GM15510 (cell line): ENCODE results near the gene MLF1.

Experiments
- POLR2A ChIP-seq: IDR thresholded peaks from 3 replicates; pipeline ENCODE4 v1.6.1; 2011; ENCODE audit warnings: borderline replicate concordance; ENCODE audit not compliant: insufficient read length; ENCODE audit errors: extremely low read depth

The MLF1 gene, protein sequence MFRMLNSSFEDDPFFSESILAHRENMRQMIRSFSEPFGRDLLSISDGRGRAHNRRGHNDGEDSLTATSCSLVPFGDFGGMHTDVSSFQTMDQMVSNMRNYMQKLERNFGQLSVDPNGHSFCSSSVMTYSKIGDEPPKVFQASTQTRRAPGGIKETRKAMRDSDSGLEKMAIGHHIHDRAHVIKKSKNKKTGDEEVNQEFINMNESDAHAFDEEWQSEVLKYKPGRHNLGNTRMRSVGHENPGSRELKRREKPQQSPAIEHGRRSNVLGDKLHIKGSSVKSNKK

DNA sequence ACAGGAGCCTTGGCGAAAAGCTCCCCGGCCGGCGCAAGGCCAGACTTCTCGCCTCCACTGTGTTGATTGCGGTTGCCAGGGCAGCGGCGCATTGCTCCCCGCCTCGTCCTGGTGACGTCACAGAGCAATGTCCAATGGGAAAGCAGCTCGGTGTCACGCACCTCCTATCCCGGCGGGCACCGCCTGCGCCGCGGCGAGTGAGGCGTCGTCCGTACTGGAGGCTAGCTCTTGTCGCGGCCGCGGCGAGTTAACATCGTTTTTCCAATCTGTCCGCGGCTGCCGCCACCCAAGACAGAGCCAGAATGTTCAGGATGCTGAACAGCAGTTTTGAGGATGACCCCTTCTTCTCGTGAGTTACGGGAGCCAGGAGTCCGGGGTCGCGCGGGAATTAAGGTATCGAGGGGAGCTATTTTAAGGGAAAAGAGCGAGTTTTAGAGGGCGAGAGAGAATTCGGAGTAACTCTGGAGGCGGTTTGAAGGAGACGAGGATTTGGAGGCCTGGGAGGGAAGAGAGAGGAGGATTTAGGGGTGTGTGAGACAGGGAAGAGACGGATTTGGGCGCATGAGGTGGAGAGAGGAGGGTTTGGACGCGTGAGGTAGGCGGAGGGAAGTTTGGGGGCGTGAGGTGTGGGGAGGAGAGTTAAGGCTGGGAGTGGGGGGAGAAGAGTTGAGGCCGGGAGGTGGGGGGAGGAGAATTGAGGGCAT is at the start of gene MLF1:
MLF1 (plus strand) TSS at position 196 of the 704 bp plus-strand sequence; CDS start at position 303, 107 bp downstream.
- TF ChIP-seq POLR2A, result no peak

DNA sequence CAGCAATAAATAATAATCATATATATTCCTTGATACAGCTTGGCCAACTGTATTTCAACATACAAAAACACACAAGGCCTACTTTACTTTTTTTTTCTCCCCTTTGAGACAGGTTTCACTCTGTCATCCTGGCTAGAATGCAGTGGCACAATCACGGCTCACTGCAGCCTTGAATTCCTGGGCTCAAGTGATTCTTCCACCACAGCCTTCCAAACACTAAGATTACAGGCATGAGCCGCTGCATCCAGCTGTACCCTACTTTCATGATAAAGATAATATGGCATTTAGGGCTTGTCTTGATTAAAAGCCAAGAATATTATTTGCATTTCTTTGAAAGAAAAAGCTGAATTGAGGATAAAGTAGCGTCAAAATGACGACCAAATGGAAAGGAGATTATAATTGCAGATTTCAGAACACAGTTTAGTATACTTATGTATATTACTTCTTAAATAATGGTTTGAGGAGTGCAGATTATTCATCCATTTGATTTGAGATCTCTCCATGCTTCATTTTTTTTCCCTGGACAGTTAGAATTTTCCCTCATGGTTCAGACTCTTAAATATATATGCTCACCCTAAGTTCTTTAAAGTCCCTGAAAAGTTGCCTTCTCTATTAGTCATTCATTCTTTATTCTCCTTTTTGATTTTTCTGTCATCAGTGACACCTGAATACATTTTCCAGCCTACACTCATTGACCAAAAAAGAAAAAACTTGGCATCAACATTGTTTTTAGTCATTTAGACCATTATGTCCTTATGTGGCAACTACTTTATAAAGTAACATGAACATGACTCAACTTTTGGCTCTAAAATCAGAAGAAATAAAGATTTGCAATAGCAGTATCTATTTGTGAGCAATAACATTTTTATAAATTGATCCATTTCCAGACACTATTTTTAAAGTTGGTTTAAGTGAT is 48.5 kb upstream of the MLF1 start:
- no peak for TF ChIP-seq POLR2A

DNA sequence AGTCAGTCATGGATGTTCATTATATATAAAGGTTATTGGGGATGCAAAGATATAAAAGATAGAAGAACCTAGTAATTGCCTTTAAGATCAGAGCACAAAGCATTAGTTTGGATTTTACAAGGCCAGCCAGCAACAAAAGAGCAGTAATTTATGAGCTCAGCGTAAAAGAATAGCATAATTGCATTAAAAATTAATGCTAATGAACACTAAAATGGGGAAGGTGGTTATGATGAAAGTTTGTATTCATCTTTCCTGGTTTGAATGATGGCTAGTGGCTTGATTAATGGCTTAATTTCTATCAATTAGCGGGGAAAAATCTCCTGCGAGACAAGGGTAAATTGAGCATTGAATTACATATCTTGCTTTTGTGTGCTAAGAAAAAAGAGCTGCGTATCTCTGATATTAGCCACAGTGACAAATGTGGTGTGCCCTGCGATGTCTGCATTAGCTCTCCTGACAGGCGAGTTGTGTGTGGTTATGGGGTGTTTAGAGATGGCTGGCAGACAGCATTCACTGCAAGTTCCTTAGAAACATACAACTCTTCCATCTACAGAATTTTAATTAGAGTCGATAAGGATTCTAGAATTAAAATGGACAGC is 42.8 kb upstream of the MLF1 start:
- no peak for TF ChIP-seq POLR2A

DNA sequence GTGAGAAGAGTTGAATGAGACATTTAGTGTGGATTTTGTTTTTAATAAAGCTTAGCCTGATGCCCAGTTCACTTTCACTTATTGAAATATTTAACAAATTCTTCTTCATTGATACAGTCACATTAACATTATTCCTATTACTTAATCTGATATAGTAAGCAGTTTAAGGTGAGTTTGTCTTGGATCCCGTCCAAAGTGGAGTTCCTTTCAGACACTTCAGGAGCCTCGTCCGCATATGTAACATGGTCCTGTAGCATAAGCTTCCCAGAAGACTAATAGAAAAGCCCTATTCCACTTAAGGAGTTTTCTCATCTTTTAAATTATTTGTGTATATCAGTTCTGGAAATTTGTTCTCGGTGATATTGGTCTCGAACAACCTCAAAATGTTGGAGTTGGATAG is 39.7 kb upstream of the MLF1 start:
- TF ChIP-seq POLR2A, result no peak

DNA sequence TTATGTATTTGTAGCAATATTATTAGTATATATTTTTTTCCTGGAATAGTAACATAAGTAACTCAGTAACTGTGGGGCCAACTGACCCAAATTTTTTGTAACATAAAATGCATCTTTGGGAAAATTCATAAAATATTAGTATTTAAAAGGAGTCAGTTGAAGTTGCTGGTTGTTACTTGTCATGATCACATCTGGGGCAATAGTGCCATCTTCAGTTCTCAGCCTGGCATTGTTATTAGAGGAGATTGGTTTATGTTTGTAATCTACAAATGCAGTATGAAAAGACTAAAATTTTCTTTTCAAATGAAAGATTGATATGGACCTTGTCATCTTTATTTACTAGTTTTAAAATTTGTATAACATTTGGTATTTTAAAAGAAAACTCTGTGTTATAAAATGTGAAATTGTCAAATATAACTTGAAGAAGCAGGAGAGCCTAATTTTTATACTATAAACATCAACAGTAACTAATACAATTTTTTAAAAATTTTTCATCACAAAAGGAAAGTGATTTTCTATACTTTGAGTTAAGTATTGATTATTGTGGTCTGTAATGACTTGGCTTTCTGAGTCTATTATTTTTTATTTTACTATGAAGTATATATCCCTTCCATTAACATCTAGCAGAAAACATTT is 38.8 kb upstream of the MLF1 start:
- TF ChIP-seq POLR2A, result no peak

DNA sequence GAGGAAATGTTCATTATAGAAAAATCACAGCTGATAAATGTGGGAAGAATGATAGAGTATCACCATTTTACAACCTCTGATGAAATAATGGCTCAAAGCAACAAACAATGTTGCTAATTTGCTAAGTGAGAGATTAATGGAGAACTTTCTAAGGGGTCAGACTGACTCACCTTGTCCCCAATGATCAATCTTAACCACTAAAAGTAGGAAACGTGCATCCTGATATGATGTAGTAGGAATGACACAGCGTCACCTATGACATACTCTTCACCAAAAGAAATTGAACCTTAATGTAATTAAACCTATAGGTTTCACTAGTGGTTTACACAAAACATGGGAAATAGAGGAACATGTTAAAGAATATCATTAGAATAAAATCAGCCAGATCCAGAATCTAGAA is 35.1 kb upstream of the MLF1 start:
- no peak for TF ChIP-seq POLR2A

DNA sequence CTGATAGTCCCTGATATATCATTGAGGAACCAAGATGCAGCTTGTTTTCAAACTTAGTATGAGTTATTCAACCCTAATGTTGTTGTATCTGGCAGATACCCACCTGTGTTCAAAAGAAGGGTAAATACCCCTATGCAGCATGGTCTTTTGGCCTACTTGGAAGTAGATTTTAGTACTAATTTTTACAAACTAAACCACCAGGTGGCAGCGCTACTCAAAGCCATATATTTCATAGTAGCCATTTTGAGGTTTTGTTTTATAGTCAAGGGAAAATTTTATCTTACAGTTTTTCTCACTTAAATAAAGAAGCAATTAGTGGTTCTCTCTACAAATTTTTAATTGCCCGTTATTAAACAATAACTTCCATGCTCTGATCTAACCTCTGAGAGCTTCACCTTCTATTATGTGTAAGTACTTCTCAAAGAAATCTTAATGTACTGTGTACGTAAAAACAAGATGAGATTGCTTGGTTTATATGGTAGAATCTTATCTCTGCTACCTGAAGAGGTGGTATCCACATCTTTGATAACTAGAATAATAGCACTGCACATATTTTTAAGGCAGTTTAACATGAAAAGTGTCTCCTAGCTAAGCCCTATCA is 31.5 kb upstream of the MLF1 start:
- no peak for TF ChIP-seq POLR2A

DNA sequence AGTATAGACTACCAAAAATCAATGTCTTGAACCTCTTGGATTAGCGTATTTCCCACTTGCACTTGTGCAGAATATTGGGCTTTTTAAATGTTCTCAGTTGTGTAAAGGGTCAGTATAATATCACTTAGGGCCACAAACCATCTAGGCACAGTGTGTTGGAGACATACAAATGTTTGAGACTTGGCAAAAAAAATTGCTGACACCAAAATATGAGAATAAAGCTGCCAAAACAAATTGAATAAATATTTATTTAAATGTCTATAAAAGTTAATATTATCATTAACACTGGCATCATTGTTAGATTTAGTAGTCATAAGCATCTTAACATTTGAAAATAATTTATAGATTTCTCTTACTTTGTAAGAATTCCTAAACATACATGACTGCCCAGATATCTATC is 30.9 kb upstream of the MLF1 start:
- TF ChIP-seq POLR2A, result no peak

DNA sequence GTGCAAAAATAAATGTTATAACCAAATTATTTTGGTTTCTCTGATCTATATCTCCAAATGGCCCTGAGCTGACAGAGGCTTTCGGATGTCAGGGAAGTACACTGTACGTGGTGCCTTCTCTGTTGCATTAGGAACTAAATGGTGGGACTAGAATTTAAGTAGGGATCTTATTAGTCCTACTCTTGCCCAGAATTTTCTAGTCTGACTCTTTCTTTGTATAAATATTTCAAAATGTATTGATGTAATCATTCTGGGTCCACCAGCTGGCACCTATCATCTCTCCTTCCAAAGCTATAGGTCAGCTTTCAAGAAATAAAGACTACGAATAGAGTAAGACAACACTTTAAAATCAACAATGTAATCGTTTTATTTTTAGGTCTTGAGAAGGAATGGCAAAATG is 22.3 kb upstream of the MLF1 start:
- no peak for TF ChIP-seq POLR2A

DNA sequence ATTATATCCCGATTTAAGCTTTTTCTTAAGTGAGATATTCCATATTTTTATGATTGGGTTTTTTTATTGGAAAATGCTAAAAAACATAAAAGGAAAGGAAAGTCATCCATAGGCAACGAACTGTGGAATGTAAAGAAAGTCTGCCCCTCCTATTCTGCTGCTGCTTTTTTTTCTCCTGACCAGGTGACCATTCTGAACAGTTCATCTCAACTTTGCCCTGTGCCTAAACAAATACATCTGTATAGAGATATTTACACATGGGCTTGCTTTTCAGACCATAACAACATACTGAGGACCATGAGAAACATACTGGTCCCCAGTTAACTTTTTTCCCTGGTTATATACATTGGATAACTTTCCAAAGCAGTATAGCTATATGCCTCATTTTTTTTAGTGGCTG is 18.9 kb upstream of the MLF1 start:
- no peak for TF ChIP-seq POLR2A

DNA sequence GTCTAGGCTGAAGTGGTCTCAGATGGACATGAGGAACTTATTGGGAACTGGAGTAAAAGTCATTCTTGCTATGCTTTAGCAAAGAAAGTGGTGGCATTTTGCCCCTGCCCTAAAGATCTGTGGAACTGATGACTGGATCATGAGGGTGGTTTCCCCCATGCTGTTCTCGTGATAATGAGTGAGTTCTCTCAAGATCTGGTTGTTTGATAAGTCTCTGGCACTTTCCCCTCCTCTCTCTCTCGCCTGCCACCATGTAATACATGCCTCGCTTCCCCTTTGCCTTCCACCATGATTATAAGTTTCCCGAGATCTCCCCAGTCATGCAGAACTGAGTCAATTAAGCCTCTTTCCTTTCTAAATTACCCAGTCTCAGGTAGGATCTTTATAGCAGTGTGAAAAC is 11.5 kb upstream of the MLF1 start:
- TF ChIP-seq POLR2A, result no peak

DNA sequence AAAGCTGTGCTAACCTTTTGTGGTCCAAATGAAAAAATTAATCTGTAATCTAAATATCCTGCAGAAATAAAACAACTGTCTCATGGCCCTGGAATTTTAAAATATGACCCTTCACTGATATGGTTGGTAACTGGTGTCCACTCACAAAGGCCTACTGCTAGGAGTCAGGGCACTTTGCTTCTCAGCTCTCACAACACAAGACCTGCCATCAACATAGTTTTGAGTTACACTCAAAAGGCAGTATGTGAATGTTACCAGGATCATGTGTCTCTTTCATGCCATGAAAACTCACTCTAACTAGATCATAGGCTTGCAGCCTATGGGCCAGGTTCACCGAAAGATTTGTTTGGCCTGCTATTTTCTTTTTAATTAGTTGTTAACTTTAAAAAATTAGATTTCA is 10.0 kb upstream of the MLF1 start:
- no peak for TF ChIP-seq POLR2A

DNA sequence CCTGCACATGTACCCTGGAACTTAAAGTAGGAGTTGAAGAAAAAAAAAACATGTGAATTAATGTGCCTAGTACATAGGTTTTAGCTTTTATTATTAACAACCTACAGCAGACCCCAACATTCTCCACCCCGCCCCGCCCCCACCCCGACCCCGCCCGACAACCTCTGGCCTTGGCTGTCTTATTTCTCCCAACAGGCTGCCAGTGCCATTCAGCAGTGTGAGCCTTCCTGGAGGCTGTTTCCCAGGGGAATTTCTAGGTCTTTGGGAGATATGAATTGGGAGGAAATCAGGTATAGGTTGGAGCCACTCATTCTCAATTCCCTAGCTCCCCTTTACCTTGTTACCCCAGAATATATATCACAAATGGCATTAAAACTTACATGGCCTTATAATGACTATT is 8.3 kb upstream of the MLF1 start:
- TF ChIP-seq POLR2A, result no peak

DNA sequence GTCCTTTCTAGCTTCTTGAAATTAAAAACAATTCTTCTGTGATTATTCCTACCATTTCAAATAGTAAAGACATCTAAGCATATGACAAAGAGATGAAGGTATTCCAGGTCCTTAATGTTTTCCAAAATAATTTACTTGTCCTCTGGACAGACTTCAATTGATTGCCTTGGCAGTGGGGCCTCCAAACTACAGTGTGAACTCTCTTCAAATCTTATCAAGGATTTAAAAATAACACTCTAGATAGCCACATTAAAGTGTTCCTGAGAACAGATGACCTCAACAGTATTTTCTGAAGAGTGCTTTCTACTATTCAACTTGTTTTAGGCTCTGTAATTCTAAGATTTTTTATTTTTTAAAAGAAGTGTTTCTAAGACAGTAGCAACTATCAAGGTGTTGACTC is 7.9 kb upstream of the MLF1 start:
- TF ChIP-seq POLR2A, result no peak

DNA sequence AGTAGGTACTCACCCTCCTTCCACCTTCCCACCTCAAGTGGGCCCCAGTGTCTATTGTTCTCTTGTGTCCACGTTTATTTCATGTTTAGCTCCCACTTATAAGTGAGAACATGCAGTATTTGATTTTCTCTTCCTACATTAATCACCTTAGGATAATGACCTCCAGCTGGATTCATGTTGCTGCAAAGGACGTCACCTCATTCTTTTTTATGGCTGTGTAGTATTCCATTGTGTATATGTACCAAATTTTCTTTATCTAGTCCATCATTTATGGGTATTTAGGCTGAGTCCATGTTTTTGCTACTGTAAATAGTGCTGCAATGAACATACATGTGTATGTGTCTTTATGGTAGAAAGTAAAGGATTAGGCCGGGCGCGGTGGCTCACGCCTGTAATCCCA is 5.9 kb upstream of the MLF1 start:
- no peak for TF ChIP-seq POLR2A

DNA sequence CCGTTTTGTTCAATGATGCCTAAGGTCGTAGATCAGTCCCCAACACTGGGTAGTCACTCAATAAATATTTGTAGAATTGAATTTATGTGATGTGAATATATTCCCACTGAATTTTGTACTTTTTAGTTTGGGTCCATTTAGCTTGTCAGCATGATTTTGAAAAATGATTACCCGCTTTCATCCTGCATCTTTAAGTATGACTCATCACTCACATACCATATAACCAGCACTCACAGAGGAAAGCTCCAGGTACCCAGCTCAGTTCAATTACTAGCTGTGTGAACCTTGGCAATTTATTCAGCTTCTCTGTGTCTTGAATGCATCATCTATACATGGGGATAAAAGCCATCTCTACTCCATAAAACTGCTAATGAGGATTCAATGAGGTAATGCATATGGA is 2.2 kb upstream of the MLF1 start:
- no peak for TF ChIP-seq POLR2A
